ENCODE measurements around the gene OR6B1. TPM values are rescaled to one million over a fixed set of nuclear protein-coding genes. Genes with fewer than 3 reads are reported as not detected.

Gene OR6B1
- total RNA-seq, 4 donors from 2014 or later = not detected

DNA sequence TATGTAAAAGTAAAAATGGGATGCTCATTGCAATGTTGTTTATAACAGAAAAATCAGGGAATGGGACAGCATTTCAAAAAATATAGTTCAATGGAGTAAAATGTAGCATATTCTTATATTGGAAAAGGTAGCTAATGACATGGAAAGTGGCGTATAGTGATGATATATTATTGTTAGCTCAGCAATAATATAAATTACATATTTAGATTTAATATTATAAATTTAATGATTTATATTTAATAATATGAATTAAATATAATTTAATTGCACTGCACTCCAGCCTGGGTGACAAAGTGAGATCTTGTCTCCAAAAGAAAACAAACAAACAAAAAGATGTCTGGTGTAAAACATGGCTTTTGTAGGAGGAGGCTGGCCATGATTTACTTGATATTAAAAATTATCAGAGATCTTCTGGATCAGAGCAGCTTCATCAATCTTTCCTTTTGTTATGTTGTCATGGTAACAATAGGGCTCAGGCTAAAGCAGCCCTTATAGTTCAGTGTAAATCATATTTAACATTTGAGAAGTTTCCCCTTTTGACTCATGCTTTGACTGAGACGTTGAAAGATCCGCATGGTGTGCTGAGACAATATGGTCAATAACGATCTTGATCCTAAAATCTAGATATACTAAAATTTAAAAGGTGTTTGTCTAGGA, 23.2 kb downstream of the OR6B1 start:
- no peaks in the 10 kb centered on the region for H3K27me3 ChIP-seq
- H3K27ac ChIP-seq = no peak overlapping the region
- no peaks in the 10 kb centered on the region for H3K9me3 ChIP-seq
- no peaks in the 10 kb centered on the region for H3K4me1 ChIP-seq
- TF ChIP-seq, protein P1, sequence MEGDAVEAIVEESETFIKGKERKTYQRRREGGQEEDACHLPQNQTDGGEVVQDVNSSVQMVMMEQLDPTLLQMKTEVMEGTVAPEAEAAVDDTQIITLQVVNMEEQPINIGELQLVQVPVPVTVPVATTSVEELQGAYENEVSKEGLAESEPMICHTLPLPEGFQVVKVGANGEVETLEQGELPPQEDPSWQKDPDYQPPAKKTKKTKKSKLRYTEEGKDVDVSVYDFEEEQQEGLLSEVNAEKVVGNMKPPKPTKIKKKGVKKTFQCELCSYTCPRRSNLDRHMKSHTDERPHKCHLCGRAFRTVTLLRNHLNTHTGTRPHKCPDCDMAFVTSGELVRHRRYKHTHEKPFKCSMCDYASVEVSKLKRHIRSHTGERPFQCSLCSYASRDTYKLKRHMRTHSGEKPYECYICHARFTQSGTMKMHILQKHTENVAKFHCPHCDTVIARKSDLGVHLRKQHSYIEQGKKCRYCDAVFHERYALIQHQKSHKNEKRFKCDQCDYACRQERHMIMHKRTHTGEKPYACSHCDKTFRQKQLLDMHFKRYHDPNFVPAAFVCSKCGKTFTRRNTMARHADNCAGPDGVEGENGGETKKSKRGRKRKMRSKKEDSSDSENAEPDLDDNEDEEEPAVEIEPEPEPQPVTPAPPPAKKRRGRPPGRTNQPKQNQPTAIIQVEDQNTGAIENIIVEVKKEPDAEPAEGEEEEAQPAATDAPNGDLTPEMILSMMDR (IDR thresholded peaks at IDR 0.05) = no peak
- no peak for TF ChIP-seq POLR2A (IDR thresholded peaks at IDR 0.05)
- H3K4me3 ChIP-seq = no peak overlapping the region
- DNase-seq = no peak
- H3K36me3 ChIP-seq = no peaks in the 10 kb centered on the region

GRCh38 chr7:144024213-144024612, 24.1 kb downstream of the OR6B1 start:
- no peak for DNase-seq
- Histone ChIP-seq H3K36me3 (no peaks in the 10 kb centered on the region), H3K4me3 (no peak overlapping the region), H3K27ac (no peak overlapping the region), H3K9me3 (no peaks in the 10 kb centered on the region), H3K27me3 (no peaks in the 10 kb centered on the region), H3K4me1 (no peaks in the 10 kb centered on the region)
- no peak for TF ChIP-seq POLR2A (IDR thresholded peaks at IDR 0.05)
- TF ChIP-seq, protein P1 (IDR thresholded peaks at IDR 0.05) = no peak

GRCh38 chr7:144026203-144026883, 26.2 kb downstream of the OR6B1 start:
- no peak for TF ChIP-seq POLR2A (IDR thresholded peaks at IDR 0.05)
- TF ChIP-seq, protein P1 (IDR thresholded peaks at IDR 0.05) = no peak
- Histone ChIP-seq H3K4me1 (no peaks in the 10 kb centered on the region), H3K9me3 (no peaks in the 10 kb centered on the region), H3K27ac (no peak overlapping the region), H3K27me3 (no peaks in the 10 kb centered on the region), H3K36me3 (no peaks in the 10 kb centered on the region), H3K4me3 (no peak overlapping the region)
- DNase-seq = no peak

DNA sequence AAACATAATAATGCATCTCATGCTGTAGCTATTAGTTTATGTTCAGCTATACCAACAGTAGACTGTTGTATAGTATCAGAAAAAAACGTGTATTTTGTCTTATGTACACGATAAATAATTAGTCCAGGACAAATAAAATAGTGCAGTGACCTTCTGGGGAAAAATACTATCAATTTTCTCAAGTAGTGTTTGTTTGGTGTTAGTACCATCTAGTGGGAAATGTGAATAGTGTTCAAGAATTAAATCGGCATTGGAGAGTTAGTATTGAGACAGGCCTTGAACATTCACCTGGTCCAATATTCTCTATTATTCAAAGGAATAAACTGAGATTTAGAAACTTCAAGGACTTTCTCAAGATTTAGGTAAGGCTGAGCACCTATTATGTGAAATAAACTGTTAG, 26.9 kb downstream of the OR6B1 start:
- H3K9me3 ChIP-seq = no peaks in the 10 kb centered on the region
- H3K36me3 ChIP-seq = no peaks in the 10 kb centered on the region
- TF ChIP-seq POLR2A (IDR thresholded peaks at IDR 0.05) = no peak
- TF ChIP-seq, protein P1 (IDR thresholded peaks at IDR 0.05) = peak in 4 of 6 experiments; percentile 10 to 73 (median 66)
- no peak for DNase-seq
- no peak overlapping the region for H3K27ac ChIP-seq
- no peak overlapping the region for H3K4me3 ChIP-seq
- H3K4me1 ChIP-seq = no peaks in the 10 kb centered on the region
- H3K27me3 ChIP-seq = no peaks in the 10 kb centered on the region

GRCh38 chr7:144027974-144028373, 27.9 kb downstream of the OR6B1 start:
- Histone ChIP-seq H3K27me3 (no peaks in the 10 kb centered on the region), H3K4me3 (no peak overlapping the region), H3K9me3 (no peaks in the 10 kb centered on the region), H3K4me1 (no peaks in the 10 kb centered on the region), H3K27ac (no peak overlapping the region), H3K36me3 (no peaks in the 10 kb centered on the region)
- no peak for TF ChIP-seq POLR2A (IDR thresholded peaks at IDR 0.05)
- TF ChIP-seq, protein P1 (IDR thresholded peaks at IDR 0.05) = no peak
- DNase-seq = no peak

All from Peyer's patch (tissue), 4 donors.